ENCODE measurements around the gene DAP3. TPM values are rescaled to one million over a fixed set of nuclear protein-coding genes. Genes with fewer than 3 reads are reported as not detected.
"Not testable (repeated sequence)": the region's sequence is repeated elsewhere in the genome, so short reads cannot be mapped to it uniquely, and the experiment has no call there.

The DAP3 gene
- total and polyA plus RNA-seq, 2 of the 8 experiments (the other 6 are each of a cell fraction or from before 2014, with no cell fraction given): 66.3 to 87.1 TPM

DNA sequence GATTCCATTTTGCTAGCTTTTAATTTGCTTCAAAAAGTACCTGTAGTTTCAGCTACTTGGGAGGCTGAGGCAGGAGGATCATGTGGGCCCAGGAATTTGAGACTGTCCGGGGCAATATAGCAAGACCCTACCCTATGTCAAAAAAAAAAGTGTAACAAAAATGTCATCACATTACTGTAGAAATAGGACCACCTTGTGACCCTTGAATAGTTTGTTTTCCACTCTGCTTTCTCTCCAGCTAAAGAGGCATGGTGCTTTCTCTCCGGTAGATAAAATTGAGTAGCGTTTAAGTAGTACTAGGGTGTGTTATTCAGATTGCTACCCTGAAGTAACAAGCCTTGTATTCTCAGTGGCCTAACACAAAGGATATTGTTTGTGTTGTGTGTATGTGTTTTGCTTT, 23.7 kb downstream of the DAP3 start:
- H4K91ac ChIP-seq (replicated peaks; ENCODE audit: insufficient read length, low read length); H2BK15ac ChIP-seq (ENCODE audit: low read length); H3K27me3 ChIP-seq (replicated peaks in 1 of 4; ENCODE audit: control insufficient read depth in 3 of 4, extremely low read depth in 1 of 4, insufficient read depth in 3 of 4, low read length in 3 of 4); DNase-seq (ENCODE audit: low read depth in 1 of 2, low spot score in 2 of 2); H3K4ac ChIP-seq (replicated peaks; ENCODE audit: insufficient read length, low read depth, low read length); H3K4me1 ChIP-seq (replicated peaks in 1 of 4; ENCODE audit: control insufficient read depth in 3 of 4, insufficient read depth in 4 of 4, low read length in 3 of 4); POLR2A ChIA-PET (ENCODE audit: partially characterized antibody); H2BK120ac ChIP-seq (replicated peaks; ENCODE audit: low read depth, low read length); H4K5ac ChIP-seq (ENCODE audit: insufficient read length, low read depth, low read length); H3K79me1 ChIP-seq (ENCODE audit: low read depth, low read length); H3K9ac ChIP-seq (replicated peaks in 1 of 4; ENCODE audit: extremely low read depth in 1 of 4, low read depth in 3 of 4, low read length in 3 of 4); H3K4me2 ChIP-seq (ENCODE audit: insufficient read depth in 1 of 2, low read depth in 2 of 2, low read length in 2 of 2); H3K56ac ChIP-seq (replicated peaks; ENCODE audit: insufficient read length, low read depth, low read length); H3K27ac ChIP-seq (ENCODE audit: low read depth, low read length); H3K18ac ChIP-seq (ENCODE audit: extremely low read depth, low read length); H2AK5ac ChIP-seq (ENCODE audit: low read depth, low read length); H3K23ac ChIP-seq (ENCODE audit: insufficient read length); H3K9me3 ChIP-seq (ENCODE audit: insufficient read depth in 2 of 2, low read depth in 1 of 2, low read length in 1 of 2); H3K4me3 ChIP-seq (ENCODE audit: extremely low read depth in 1 of 4, insufficient read depth in 2 of 4, low read depth in 3 of 4, low read length in 4 of 4); FAIRE-seq; H3K14ac ChIP-seq (ENCODE audit: insufficient read length); H2BK20ac ChIP-seq (ENCODE audit: low read length); H2AFZ ChIP-seq (ENCODE audit: low read length); H4K8ac ChIP-seq (ENCODE audit: extremely low read depth, insufficient read depth, low read length); H2BK12ac ChIP-seq (ENCODE audit: low read depth, low read length); H3K23me2 ChIP-seq (ENCODE audit: low read depth, low read length); H4K20me1 ChIP-seq (replicated peaks in 1 of 2; ENCODE audit: control insufficient read depth in 1 of 2, insufficient read depth in 2 of 2, low read length in 2 of 2); H2BK5ac ChIP-seq (ENCODE audit: low read depth, low read length); H3K79me2 ChIP-seq (ENCODE audit: control insufficient read depth in 1 of 2, insufficient read depth in 2 of 2, low read length in 2 of 2): not testable (repeated sequence)
- TF ChIP-seq RAD21 (IDR thresholded peaks at IDR 0.05 in 1 of 2, conservative IDR thresholded peaks at IDR 0.05 in 1 of 2; ENCODE audit: low read depth in 2 of 2, low read length in 2 of 2) (peak; percentile 45 to 47), KDM1A (IDR thresholded peaks at IDR 0.05; ENCODE audit: borderline replicate concordance, low read length) (0 out of 2 replicates have a peak, but pooled peaks have one; percentile 29)
- TF ChIP-seq, protein P1, sequence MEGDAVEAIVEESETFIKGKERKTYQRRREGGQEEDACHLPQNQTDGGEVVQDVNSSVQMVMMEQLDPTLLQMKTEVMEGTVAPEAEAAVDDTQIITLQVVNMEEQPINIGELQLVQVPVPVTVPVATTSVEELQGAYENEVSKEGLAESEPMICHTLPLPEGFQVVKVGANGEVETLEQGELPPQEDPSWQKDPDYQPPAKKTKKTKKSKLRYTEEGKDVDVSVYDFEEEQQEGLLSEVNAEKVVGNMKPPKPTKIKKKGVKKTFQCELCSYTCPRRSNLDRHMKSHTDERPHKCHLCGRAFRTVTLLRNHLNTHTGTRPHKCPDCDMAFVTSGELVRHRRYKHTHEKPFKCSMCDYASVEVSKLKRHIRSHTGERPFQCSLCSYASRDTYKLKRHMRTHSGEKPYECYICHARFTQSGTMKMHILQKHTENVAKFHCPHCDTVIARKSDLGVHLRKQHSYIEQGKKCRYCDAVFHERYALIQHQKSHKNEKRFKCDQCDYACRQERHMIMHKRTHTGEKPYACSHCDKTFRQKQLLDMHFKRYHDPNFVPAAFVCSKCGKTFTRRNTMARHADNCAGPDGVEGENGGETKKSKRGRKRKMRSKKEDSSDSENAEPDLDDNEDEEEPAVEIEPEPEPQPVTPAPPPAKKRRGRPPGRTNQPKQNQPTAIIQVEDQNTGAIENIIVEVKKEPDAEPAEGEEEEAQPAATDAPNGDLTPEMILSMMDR (IDR thresholded peaks at IDR 0.05; ENCODE audit: control extremely low read depth in 1 of 3, insufficient read depth in 1 of 3, low read depth in 1 of 3, low read length in 3 of 3): peak in 1 of 3 experiments; percentile 18; a peak in 1 of 4 replicates
- WGBS, 2 experiments (ENCODE audit: extremely low coverage in 1 of 2, insufficient coverage in 1 of 2, insufficient read length in 1 of 2, insufficient replicate concordance in 2 of 2, low coverage in 1 of 2, low lambda C conversion rate in 2 of 2, missing lambda C conversion rate in 1 of 2): 90% methylated on average over 3 of the region's 3 CpGs; no CpG with 5 or more reads in 1 of the 2 experiments
- peaks cover 4 to 12% (median 6%) of the 10 kb centered on the region in 4 experiments; a peak in 4 of 8 replicates for H3K36me3 ChIP-seq (ENCODE audit: control insufficient read depth in 2 of 4, insufficient read depth in 4 of 4, low read length in 3 of 4)
- CTCF ChIA-PET (ENCODE audit: partially characterized antibody): interaction anchor here (0.6 to 0.8 kb wide), 4 partner anchors 10 to 32 kb away, joined by 3 read pairs; no protein-coding TSS in a partner anchor
